ENCODE measurements around the gene TCF7L2.

GRCh38 chr10:113177156-113177935 is 227.3 kb downstream of the TCF7L2 start:
- TF ChIP-seq GATA3 (IDR thresholded peaks at IDR 0.05; ENCODE audit: low read depth, low read length) (no peak), GATA2 (IDR thresholded peaks at IDR 0.05; ENCODE audit: low read depth, low read length) (no peak)

All from SH-SY5Y (cell line).